PC-3 (cell line): ENCODE data around the gene CTCFL. TPM values are rescaled to one million over a fixed set of nuclear protein-coding genes. Genes with fewer than 3 reads are reported as not detected.

Experiments used
- ATAC-seq: fragments of 200-7000 bp; cut with Tn5 transposase; 2 replicates; pipeline ENCODE4 v1.9.1; 2020; ENCODE audit warnings: mild to moderate bottlenecking, moderate library complexity
- BruUV-seq: library from RNA; stranded (reverse); fragments of 400-500 nt; replicated peaks from 2 replicates; lab custom pipeline; 2021; lab: Mats Ljungman, UMichigan
- CTCF ChIA-PET: fragments of 300-600 bp; sonication (Branson Sonifier 250); formaldehyde crosslinking; loops from one replicate; lab custom pipeline; 2022; ENCODE audit warnings: antibody characterized with exemption; lab: Charles Lee
- POLR2A ChIA-PET: fragments of 300-600 bp; sonication (Branson Sonifier 250); formaldehyde crosslinking; loops from one replicate; lab custom pipeline; 2022; ENCODE audit warnings: antibody characterized with exemption; ENCODE audit not compliant: unreplicated experiment; lab: Charles Lee
- DNase-seq: peaks from one replicate; pipeline ENCODE4 v3.0.0-alpha.2; 2015
- H2AFZ ChIP-seq: fragments of 300-600 bp; sonication (generic); 2 replicates; pipeline ENCODE4 v1.6.0; 2016; ENCODE audit warnings: antibody characterized with exemption, low read length
- H3F3A ChIP-seq: fragments of 300-600 bp; sonication (generic); one replicate; pipeline ENCODE4 v1.6.0; 2017; ENCODE audit warnings: antibody characterized with exemption, low read length, control low read depth, mild to moderate bottlenecking; ENCODE audit not compliant: unreplicated experiment
- H3K27ac ChIP-seq: fragments of 300-600 bp; sonication (generic); 2 replicates; pipeline ENCODE4 v1.5.1; 2016; ENCODE audit warnings: mild to moderate bottlenecking, low read length
- H3K27me3 ChIP-seq: fragments of 300-600 bp; sonication (generic); 2 replicates; pipeline ENCODE4 v1.6.1; 2016; ENCODE audit warnings: low read length, mixed read lengths
- H3K36me3 ChIP-seq: fragments of 300-600 bp; sonication (generic); 2 replicates; pipeline ENCODE4 v1.6.1; 2016; ENCODE audit warnings: low read depth, mixed run types, low read length, mixed read lengths
- H3K4me1 ChIP-seq: fragments of 300-600 bp; sonication (generic); 2 replicates; pipeline ENCODE4 v1.5.1; 2016; ENCODE audit warnings: low read length; ENCODE audit not compliant: insufficient read depth
- H3K4me2 ChIP-seq: fragments of 300-600 bp; sonication (generic); 2 replicates; pipeline ENCODE4 v1.6.0; 2016; ENCODE audit warnings: low read length
- H3K4me3 ChIP-seq: fragments of 300-600 bp; sonication (generic); 2 replicates; pipeline ENCODE4 v1.5.1; 2016; ENCODE audit warnings: mild to moderate bottlenecking, low read length, mixed read lengths
- H3K79me2 ChIP-seq: fragments of 300-600 bp; sonication (generic); 2 replicates; pipeline ENCODE4 v1.6.1; 2017; ENCODE audit warnings: low read length, mixed read lengths
- H3K9ac ChIP-seq: fragments of 300-600 bp; sonication (generic); 2 replicates; pipeline ENCODE4 v1.6.0; 2016; ENCODE audit warnings: mild to moderate bottlenecking, low read length
- H3K9me2 ChIP-seq: fragments of 300-600 bp; sonication (generic); replicated peaks from 2 replicates; pipeline ENCODE4 v1.6.1; 2016; ENCODE audit warnings: mixed run types, low read length, mixed read lengths
- H3K9me3 ChIP-seq: fragments of 300-600 bp; sonication (generic); 2 replicates; pipeline ENCODE4 v1.6.1; 2016; ENCODE audit warnings: low read length, mixed read lengths
- H4K20me1 ChIP-seq: fragments of 300-600 bp; sonication (generic); 2 replicates; pipeline ENCODE4 v1.6.1; 2016; ENCODE audit warnings: low read length, mixed read lengths
- CTCF ChIP-seq: fragments of 300-600 bp; sonication (generic); conservative IDR thresholded peaks from 2 replicates; pipeline ENCODE4 v1.5.1; 2017; ENCODE audit warnings: antibody characterized with exemption, low read depth, mild to moderate bottlenecking, low read length
- EZH2 ChIP-seq: fragments of 300-600 bp; sonication (generic); IDR thresholded peaks from one replicate; pipeline ENCODE4 v1.6.1; 2017; ENCODE audit warnings: antibody characterized with exemption, mild to moderate bottlenecking, low read length; ENCODE audit not compliant: unreplicated experiment
- EZH2phosphoT487 ChIP-seq: fragments of 300-600 bp; sonication (generic); IDR thresholded peaks from 2 replicates; pipeline ENCODE4 v1.6.1; 2018; ENCODE audit warnings: mild to moderate bottlenecking, antibody characterized with exemption, low read length, borderline replicate concordance
- intact Hi-C: fragments of 100-400 bp; cut with micrococcal nuclease; formaldehyde crosslinking; loops from 2 replicates; pipeline ENCODE4 v1.9.0; 2023
- total RNA-seq: library from RNA; depleted of rRNA; stranded (reverse); fragments of >200 nt; gene quantifications from 2 replicates; pipeline ENCODE4 v1.2.3, GENCODE V29; 2014

The CTCFL gene
- total RNA-seq, 1 experiment from 2014 or later, result not detected

DNA sequence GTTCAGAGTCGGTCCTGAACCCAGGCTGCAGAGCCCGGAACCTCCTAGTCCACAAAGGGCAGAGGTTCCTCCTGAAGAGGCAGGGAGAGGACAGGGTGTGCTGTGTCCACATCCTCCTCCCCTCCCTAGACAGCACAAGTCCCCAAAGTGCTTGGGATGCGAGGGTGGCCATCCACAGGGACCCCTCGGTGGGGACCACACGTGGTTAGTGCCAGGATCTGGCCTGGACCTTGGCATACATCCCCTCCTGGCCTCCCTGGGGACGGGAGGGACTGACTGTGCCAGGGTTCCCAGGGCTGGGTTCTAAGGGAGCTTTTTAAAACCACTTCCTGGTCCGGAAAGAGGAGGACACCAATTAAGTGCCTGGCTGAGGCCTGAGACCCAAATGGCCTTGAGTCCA lies 63.2 kb downstream of the CTCFL start:
- Histone ChIP-seq H2AFZ (no peak overlapping the region), H3F3A (no peaks in the 10 kb centered on the region), H3K4me2 (no peak overlapping the region), H4K20me1 (no peaks in the 10 kb centered on the region), H3K36me3 (no peaks in the 10 kb centered on the region), H3K27ac (no peak overlapping the region), H3K4me3 (no peak overlapping the region), H3K27me3 (peaks cover 4% of the 10 kb centered on the region), H3K4me1 (no peaks in the 10 kb centered on the region), H3K79me2 (no peaks in the 10 kb centered on the region), H3K9me3 (no peaks in the 10 kb centered on the region), H3K9me2 (no peaks in the 10 kb centered on the region), H3K9ac (no peak overlapping the region)
- BruUV-seq, result no TSS peak
- intact Hi-C loops, result no loop called here
- POLR2A ChIA-PET, result no interaction called here
- no peak for ATAC-seq
- DNase-seq, result no peak
- TF ChIP-seq CTCF, result no peak
- TF ChIP-seq EZH2phosphoT487, result no peak
- no peak for TF ChIP-seq EZH2
- CTCF ChIA-PET, result no interaction called here

- intact Hi-C loops, result no loop called here
- H3F3A ChIP-seq, result no peaks in the 10 kb centered on the region
- ChIA-PET CTCF (no interaction called here), POLR2A (no interaction called here)
- no peak overlapping the region for H3K4me3 ChIP-seq
- H3K9me2 ChIP-seq, result no peaks in the 10 kb centered on the region
- H3K27me3 ChIP-seq, result no peaks in the 10 kb centered on the region
- H3K9ac ChIP-seq, result no peak overlapping the region
- no peak overlapping the region for H3K27ac ChIP-seq
- no peak for DNase-seq
- no peaks in the 10 kb centered on the region for H4K20me1 ChIP-seq
- H2AFZ ChIP-seq, result no peak overlapping the region
- H3K36me3 ChIP-seq, result no peaks in the 10 kb centered on the region
- no peaks in the 10 kb centered on the region for H3K79me2 ChIP-seq
- H3K4me1 ChIP-seq, result no peaks in the 10 kb centered on the region
- ATAC-seq, result no peak
- TF ChIP-seq EZH2phosphoT487 (no peak), CTCF (no peak), EZH2 (no peak)
- H3K4me2 ChIP-seq, result no peak overlapping the region
- no peaks in the 10 kb centered on the region for H3K9me3 ChIP-seq
- BruUV-seq, result no TSS peak
These were observed 64.0 kb downstream of the CTCFL start for GRCh38 chr20:57460781-57461465.

DNA sequence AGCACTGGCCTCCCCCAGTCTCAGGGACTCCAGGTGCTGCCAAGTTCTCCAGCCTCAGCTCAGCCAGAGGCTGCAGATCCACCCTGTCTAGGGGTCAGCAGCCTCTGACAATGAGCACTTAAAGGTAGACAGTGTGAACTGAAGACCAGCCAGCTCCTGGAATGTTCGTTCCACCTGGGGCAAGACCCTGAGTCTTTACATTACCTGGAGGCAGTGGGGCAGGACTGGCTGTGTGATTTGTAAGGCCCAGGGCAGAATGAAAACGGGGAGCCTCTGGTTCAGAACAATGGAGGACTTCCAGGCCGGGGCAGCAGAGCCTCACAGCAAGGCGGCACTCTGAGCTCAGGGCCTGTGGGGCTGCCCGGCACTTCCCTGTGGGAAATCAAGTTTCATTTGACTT lies 65.0 kb downstream of the CTCFL start:
- no peak for TF ChIP-seq EZH2
- TF ChIP-seq CTCF, result no peak
- no peak for TF ChIP-seq EZH2phosphoT487
- H3K9ac ChIP-seq, result no peak overlapping the region
- ATAC-seq (no peak), DNase-seq (no peak)
- no peaks in the 10 kb centered on the region for H3K36me3 ChIP-seq
- no peak overlapping the region for H3K4me3 ChIP-seq
- H3K27ac ChIP-seq, result no peak overlapping the region
- POLR2A ChIA-PET, result no interaction called here
- no peaks in the 10 kb centered on the region for H4K20me1 ChIP-seq
- BruUV-seq, result no TSS peak
- H3K27me3 ChIP-seq, result no peaks in the 10 kb centered on the region
- no peaks in the 10 kb centered on the region for H3F3A ChIP-seq
- H3K4me2 ChIP-seq, result no peak overlapping the region
- no peaks in the 10 kb centered on the region for H3K4me1 ChIP-seq
- no peaks in the 10 kb centered on the region for H3K9me2 ChIP-seq
- no peaks in the 10 kb centered on the region for H3K9me3 ChIP-seq
- CTCF ChIA-PET, result no interaction called here
- no peaks in the 10 kb centered on the region for H3K79me2 ChIP-seq
- H2AFZ ChIP-seq, result no peak overlapping the region
- intact Hi-C loops, result no loop called here
